Measurements from ENCODE around the gene GTF2F2.

The GTF2F2 gene

DNA sequence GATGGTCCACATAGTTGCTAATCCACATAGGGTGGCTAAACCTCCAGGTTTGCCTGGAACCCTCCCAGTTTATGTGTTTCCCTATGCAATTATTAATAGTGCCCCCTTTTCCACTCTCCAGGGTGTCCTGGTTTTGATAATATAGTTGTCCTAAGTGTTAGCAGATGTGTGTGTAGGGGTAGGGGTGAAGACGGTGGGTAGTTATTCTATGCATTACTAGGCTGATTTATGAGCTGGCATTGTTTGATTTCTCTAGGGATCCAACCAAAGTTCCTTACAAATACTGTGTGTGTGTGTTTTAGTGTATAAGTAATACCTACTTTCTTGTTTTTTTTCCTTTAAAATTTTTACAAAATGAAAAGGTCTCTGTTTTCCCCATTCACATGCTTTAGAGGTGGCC lies 21.1 kb downstream of the GTF2F2 start:
- no peak overlapping the region for H3K27ac ChIP-seq
- H3K36me3 ChIP-seq (replicated peaks): no peaks in the 10 kb centered on the region
- TF ChIP-seq, protein P1, sequence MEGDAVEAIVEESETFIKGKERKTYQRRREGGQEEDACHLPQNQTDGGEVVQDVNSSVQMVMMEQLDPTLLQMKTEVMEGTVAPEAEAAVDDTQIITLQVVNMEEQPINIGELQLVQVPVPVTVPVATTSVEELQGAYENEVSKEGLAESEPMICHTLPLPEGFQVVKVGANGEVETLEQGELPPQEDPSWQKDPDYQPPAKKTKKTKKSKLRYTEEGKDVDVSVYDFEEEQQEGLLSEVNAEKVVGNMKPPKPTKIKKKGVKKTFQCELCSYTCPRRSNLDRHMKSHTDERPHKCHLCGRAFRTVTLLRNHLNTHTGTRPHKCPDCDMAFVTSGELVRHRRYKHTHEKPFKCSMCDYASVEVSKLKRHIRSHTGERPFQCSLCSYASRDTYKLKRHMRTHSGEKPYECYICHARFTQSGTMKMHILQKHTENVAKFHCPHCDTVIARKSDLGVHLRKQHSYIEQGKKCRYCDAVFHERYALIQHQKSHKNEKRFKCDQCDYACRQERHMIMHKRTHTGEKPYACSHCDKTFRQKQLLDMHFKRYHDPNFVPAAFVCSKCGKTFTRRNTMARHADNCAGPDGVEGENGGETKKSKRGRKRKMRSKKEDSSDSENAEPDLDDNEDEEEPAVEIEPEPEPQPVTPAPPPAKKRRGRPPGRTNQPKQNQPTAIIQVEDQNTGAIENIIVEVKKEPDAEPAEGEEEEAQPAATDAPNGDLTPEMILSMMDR (IDR thresholded peaks at IDR 0.05; ENCODE audit: low read depth, low read length, missing control alignments): no peak
- H3K4me3 ChIP-seq (ENCODE audit: low read depth, low read length): no peak overlapping the region
- no peaks in the 10 kb centered on the region for H3K27me3 ChIP-seq (replicated peaks)
- in situ Hi-C loops (cut with HindIII; ENCODE audit: low pct_ligation_motif_present, low sequenced_read_pairs): no loop called here
- no peak for DNase-seq

DNA sequence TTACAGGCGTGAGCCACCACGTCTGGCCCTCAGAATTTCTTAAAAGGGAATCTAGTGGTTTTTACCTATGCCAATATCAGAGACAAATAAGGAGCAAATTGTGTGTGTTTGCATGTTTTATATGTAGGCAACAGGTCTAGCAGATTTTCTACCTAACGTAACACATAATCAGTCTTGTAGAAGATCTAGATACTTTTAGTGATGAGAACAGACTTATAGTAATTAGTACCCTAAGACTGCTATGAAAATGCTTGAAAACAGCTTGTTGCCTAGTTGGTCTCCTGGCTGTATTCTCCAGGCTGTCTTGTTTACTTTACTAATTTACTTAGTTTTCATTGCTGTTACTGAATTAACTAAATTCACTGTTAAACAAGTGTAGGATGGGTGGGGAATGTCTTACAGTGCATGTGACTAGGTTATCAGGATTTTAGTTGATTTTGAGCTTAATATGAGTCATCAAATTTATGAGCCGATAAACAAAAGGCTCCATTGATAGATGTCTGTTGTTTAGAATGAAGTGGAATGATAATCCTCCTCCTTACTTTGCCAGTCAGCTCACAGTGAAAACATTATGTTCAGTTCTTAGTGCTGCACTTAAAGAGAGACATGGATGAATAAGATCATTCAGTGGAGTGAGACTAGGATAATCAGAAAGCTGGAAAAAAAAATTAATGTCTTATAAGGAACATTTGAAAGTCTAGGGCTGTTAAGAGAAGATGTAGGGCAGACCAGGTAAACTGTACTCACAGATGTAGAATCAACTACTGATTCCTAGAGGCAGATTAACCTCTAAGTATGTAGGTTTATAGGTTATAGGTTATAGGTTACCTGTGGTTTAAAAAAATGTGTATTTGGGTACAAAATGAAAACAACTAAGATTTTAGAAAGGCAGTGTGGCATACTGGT lies 22.4 kb downstream of the GTF2F2 start:
- Histone ChIP-seq H3K27ac (peak overlapping the region; percentile 13), H3K4me3 (ENCODE audit: low read depth, low read length) (no peak overlapping the region), H3K36me3 (replicated peaks) (no peaks in the 10 kb centered on the region), H3K27me3 (replicated peaks) (no peaks in the 10 kb centered on the region)
- no peak for DNase-seq
- TF ChIP-seq, protein P1 (IDR thresholded peaks at IDR 0.05; ENCODE audit: low read depth, low read length, missing control alignments): no peak
- in situ Hi-C loops (cut with HindIII; ENCODE audit: low pct_ligation_motif_present, low sequenced_read_pairs): no loop called here

DNA sequence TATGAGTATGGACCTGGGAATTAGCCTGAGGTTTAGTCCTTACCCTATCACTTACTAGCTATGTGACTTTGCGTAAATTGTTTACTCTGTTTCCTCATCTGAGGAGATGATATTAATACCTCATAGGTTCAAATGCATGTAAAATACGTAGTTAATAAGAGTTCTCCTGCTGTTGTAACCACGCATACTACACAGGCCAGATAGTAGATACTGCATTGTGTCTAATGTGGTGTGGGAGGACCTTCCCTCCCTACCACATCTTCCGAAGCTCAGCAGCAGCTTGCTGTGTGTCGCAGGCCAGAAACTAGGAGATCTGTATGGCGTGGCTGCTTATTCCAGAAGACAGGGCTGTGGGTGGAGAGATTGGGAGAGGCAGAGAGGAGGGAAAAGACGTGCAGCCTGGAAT lies 23.0 kb downstream of the GTF2F2 start:
- no peak for DNase-seq
- TF ChIP-seq, protein P1 (IDR thresholded peaks at IDR 0.05; ENCODE audit: low read depth, low read length, missing control alignments): no peak
- no peaks in the 10 kb centered on the region for H3K36me3 ChIP-seq (replicated peaks)
- H3K27me3 ChIP-seq (replicated peaks): no peaks in the 10 kb centered on the region
- in situ Hi-C loops (cut with HindIII; ENCODE audit: low pct_ligation_motif_present, low sequenced_read_pairs): no loop called here
- H3K27ac ChIP-seq: no peak overlapping the region
- H3K4me3 ChIP-seq (ENCODE audit: low read depth, low read length): no peak overlapping the region

DNA sequence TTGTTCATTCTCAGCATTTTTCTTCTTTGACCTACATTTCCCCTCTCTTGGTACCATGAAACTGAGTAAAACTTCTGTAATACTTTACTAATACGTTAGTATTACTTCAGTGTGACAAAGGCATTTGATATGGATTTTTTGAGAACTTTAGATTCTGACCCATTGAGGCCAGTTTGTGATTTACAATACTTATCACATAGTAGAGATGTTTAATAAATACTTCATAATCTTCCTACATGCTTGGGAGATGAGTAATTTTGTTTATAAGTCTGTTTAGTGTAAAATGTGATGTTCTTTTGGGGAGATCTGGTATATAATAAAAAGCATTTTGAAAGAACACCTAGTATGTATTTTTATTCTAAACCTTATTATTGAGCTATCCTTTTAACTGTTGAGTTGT lies 29.7 kb downstream of the GTF2F2 start:
- no peak overlapping the region for H3K4me3 ChIP-seq (ENCODE audit: low read depth, low read length)
- no peak for DNase-seq
- TF ChIP-seq, protein P1 (IDR thresholded peaks at IDR 0.05; ENCODE audit: low read depth, low read length, missing control alignments): no peak
- no peaks in the 10 kb centered on the region for H3K27me3 ChIP-seq (replicated peaks)
- H3K27ac ChIP-seq: no peak overlapping the region
- in situ Hi-C loops (cut with HindIII; ENCODE audit: low pct_ligation_motif_present, low sequenced_read_pairs): no loop called here
- H3K36me3 ChIP-seq (replicated peaks): no peaks in the 10 kb centered on the region

DNA sequence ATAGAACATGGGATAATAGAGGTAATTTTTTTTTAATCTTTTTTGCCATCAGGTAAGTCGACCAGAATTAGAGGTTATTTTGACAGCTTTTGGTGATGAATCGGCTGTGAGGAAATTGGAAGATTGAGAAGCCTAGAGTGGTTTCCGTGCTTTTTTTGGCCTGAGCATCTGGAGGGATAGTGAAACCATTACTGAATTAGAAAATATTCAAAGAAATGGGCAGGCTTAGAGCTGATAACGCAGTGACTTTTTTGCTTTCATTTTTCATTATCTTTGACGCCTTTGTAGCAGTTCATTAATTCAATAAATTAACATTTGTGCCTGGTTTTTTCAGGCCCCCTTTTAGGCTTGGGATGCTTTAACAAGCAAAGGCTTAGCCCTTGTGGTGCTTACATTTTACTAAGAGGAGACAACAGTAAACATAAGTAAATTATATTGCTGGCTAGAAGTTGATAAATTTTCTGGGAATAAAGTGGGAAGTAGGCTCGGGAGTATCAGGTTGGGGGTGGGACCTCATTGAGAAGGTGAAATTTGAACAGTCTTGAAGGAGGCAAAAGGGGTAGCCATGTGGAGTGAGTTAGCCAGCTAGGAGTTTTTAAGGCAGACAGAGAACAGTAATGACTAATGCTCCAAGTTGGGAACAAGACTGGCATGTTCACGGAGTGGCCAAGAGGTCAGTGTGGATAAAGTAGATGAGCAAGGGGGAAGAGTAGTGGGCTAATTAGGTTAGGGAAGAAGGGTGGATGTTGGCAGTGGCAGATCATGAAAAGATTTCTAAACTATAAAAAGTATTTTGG lies 36.5 kb downstream of the GTF2F2 start:
- Histone ChIP-seq H3K4me3 (ENCODE audit: low read depth, low read length) (no peak overlapping the region), H3K27me3 (replicated peaks) (no peaks in the 10 kb centered on the region), H3K36me3 (replicated peaks) (no peaks in the 10 kb centered on the region), H3K27ac (no peak overlapping the region)
- TF ChIP-seq, protein P1 (IDR thresholded peaks at IDR 0.05; ENCODE audit: low read depth, low read length, missing control alignments): no peak
- DNase-seq: no peak
- in situ Hi-C loops (cut with HindIII; ENCODE audit: low pct_ligation_motif_present, low sequenced_read_pairs): no loop called here
